Activated T-cell treated with anti-CD3 and anti-CD28 coated beads for 4 hours (primary cell): ENCODE data around the gene NDUFA3.

Source experiments
- DNase-seq: peaks from one replicate; pipeline ENCODE4 v3.0.0-alpha.2; 2020

NDUFA3 gene

GRCh38 chr19:54108496-54108895, 5.8 kb downstream of the NDUFA3 start:
- DNase-seq: no peak

GRCh38 chr19:54109651-54110050, 7.0 kb downstream of the NDUFA3 start:
- DNase-seq: no peak

- DNase-seq: peak; percentile 23
These were observed 11.9 kb downstream of the NDUFA3 start for GRCh38 chr19:54114340-54115108.

- DNase-seq: peak; percentile 97
These were observed 12.7 kb downstream of the NDUFA3 start, which contains the start of the genes PRPF31 and TFPT for GRCh38 chr19:54115109-54116063. PRPF31 (plus strand) TSS chr19:54115754; CDS start chr19:54118279, 2,525 bp downstream. TFPT (minus strand) TSS chr19:54115657; CDS start chr19:54115269, 388 bp downstream.

- no peak for DNase-seq
These were observed 18.6 kb downstream of the NDUFA3 start for GRCh38 chr19:54121259-54121658.

- DNase-seq: no peak
These were observed 21.0 kb downstream of the NDUFA3 start for GRCh38 chr19:54123682-54124081.

- no peak for DNase-seq
These were observed 21.7 kb downstream of the NDUFA3 start for GRCh38 chr19:54124393-54124792.

GRCh38 chr19:54125713-54126112, 23.1 kb downstream of the NDUFA3 start:
- no peak for DNase-seq

GRCh38 chr19:54127688-54128440, 25.2 kb downstream of the NDUFA3 start:
- DNase-seq: no peak

GRCh38 chr19:54128441-54128725, 25.7 kb downstream of the NDUFA3 start:
- no peak for DNase-seq

- no peak for DNase-seq
These were observed 26.4 kb downstream of the NDUFA3 start for GRCh38 chr19:54128796-54129616.

GRCh38 chr19:54129617-54129996, 27.0 kb downstream of the NDUFA3 start:
- no peak for DNase-seq

GRCh38 chr19:54133312-54133956, 30.8 kb downstream of the NDUFA3 start:
- no peak for DNase-seq

- no peak for DNase-seq
These were observed 31.4 kb downstream of the NDUFA3 start for GRCh38 chr19:54133957-54134590.

GRCh38 chr19:54136086-54136863, 33.6 kb downstream of the NDUFA3 start:
- DNase-seq: no peak

GRCh38 chr19:54136864-54137698, 34.4 kb downstream of the NDUFA3 start:
- peak; percentile 96 for DNase-seq

- DNase-seq: no peak
These were observed 35.2 kb downstream of the NDUFA3 start, which contains the start of gene CNOT3 for GRCh38 chr19:54137699-54138488. CNOT3 (plus strand) TSS chr19:54137762; CDS start chr19:54142979, 5,217 bp downstream.

GRCh38 chr19:54138489-54139256, 36.0 kb downstream of the NDUFA3 start:
- DNase-seq: no peak
